ENCODE data around the gene JAZF1. TPM values are rescaled to one million over a fixed set of nuclear protein-coding genes. Genes with fewer than 3 reads are reported as not detected.
A peak's percentile ranks its signal among the peaks of the same experiment; 100 is the strongest.

JAZF1 gene
- total RNA-seq, 1 experiment from 2014 or later, result 3.4 TPM

- no peak overlapping the region for H3K27ac ChIP-seq (ENCODE audit: low read depth, low read length)
- DNase-seq (ENCODE audit: low read depth, low spot score), result no peak
- no peak overlapping the region for H3K9ac ChIP-seq (ENCODE audit: low read length)
- ChIA-PET RAD21 (ENCODE audit: low non-redundant PET in 1 of 2, low total read pairs in 2 of 2, uncharacterized antibody in 2 of 2, unreplicated experiment in 2 of 2) (no interaction called here), POLR2A (no interaction called here), CTCF (interaction anchor here (0.9 to 5.0 kb wide), 3 partner anchors 20 to 723 kb away, joined by 3 to 49 read pairs (median 4); partner anchors contain the start of gene HOXA13)
- ATAC-seq, result no peak
- no peaks in the 10 kb centered on the region for H3K79me2 ChIP-seq (ENCODE audit: insufficient read depth, low read length)
- H3K4me1 ChIP-seq (ENCODE audit: control insufficient read depth in 1 of 2, insufficient read depth in 2 of 2, low read length in 2 of 2), result peaks cover 6 to 40% of the 10 kb centered on the region in 2 experiments; a peak in 2 of 4 replicates
- intact Hi-C loops (cut with micrococcal nuclease), result loop anchor here (10.0 kb wide), 1 partner anchor 344 kb away; no protein-coding TSS in a partner anchor
- H2AFZ ChIP-seq (ENCODE audit: low read depth, low read length, poor library complexity, severe bottlenecking), result no peak overlapping the region
- no peak overlapping the region for H3K4me2 ChIP-seq (ENCODE audit: low read length)
- no TSS peak for BruUV-seq (replicated peaks)
- H3K4me3 ChIP-seq (replicated peaks in 1 of 2; ENCODE audit: low read depth in 1 of 2, low read length in 2 of 2), result no peak overlapping the region
- H4K20me1 ChIP-seq (ENCODE audit: insufficient read depth), result no peaks in the 10 kb centered on the region
- H3K9me2 ChIP-seq (ENCODE audit: insufficient read depth), result no peaks in the 10 kb centered on the region
- no peaks in the 10 kb centered on the region for H3K36me3 ChIP-seq (ENCODE audit: control insufficient read depth in 1 of 2, insufficient read depth in 2 of 2, low read length in 2 of 2)
- no peaks in the 10 kb centered on the region for H3K9me3 ChIP-seq (ENCODE audit: control insufficient read depth in 1 of 2, insufficient read depth in 1 of 2, low read depth in 1 of 2, low read length in 2 of 2)
- no peaks in the 10 kb centered on the region for H3K27me3 ChIP-seq (ENCODE audit: insufficient read depth, low read length)
- TF ChIP-seq JUND (IDR thresholded peaks at IDR 0.05) (no peak), YY1 (IDR thresholded peaks at IDR 0.05; ENCODE audit: extremely low read depth, insufficient replicate concordance, low read depth, low read length) (no peak), ATF3 (IDR thresholded peaks at IDR 0.05) (no peak), ZFX (IDR thresholded peaks at IDR 0.05) (no peak), FOSL1 (IDR thresholded peaks at IDR 0.05; ENCODE audit: low read depth) (no peak), CEBPB (IDR thresholded peaks at IDR 0.05; ENCODE audit: low read depth) (no peak), CBX3 (IDR thresholded peaks at IDR 0.05; ENCODE audit: low read depth) (no peak)
These were observed 262.1 kb downstream of the JAZF1 start for GRCh38 chr7:27918503-27918902.

- H3K4me2 ChIP-seq (ENCODE audit: low read length), result peak overlapping the region; percentile 26; the same call in 1 of the 2 replicates
- TF ChIP-seq POLR2A (IDR thresholded peaks at IDR 0.05; ENCODE audit: borderline replicate concordance, extremely low read depth, insufficient read depth, insufficient read length) (no peak), CBX3 (IDR thresholded peaks at IDR 0.05; ENCODE audit: low read depth) (no peak), ZBTB33 (IDR thresholded peaks at IDR 0.05; ENCODE audit: extremely low read depth, insufficient replicate concordance, low read length) (no peak), ELF1 (IDR thresholded peaks at IDR 0.05; ENCODE audit: borderline replicate concordance, low read depth) (no peak), JUND (IDR thresholded peaks at IDR 0.05) (no peak), ZNF274 (IDR thresholded peaks at IDR 0.05; ENCODE audit: low read depth, low read length) (no peak), TCF7L2 (IDR thresholded peaks at IDR 0.05; ENCODE audit: borderline replicate concordance, extremely low read depth, insufficient read depth, insufficient read length) (no peak), CEBPB (IDR thresholded peaks at IDR 0.05; ENCODE audit: low read depth) (no peak)
- no peaks in the 10 kb centered on the region for H3K9me3 ChIP-seq (ENCODE audit: control insufficient read depth in 1 of 2, insufficient read depth in 1 of 2, low read depth in 1 of 2, low read length in 2 of 2)
- DNase-seq (ENCODE audit: low read depth, low spot score) (no peak), ATAC-seq (no peak)
- H3K4me1 ChIP-seq (ENCODE audit: control insufficient read depth in 1 of 2, insufficient read depth in 2 of 2, low read length in 2 of 2), result peaks cover 6 to 40% of the 10 kb centered on the region in 2 experiments; a peak in 2 of 4 replicates
- no peak overlapping the region for H2AFZ ChIP-seq (ENCODE audit: low read depth, low read length, poor library complexity, severe bottlenecking)
- intact Hi-C loops (cut with micrococcal nuclease), result loop anchor here (10.0 kb wide), 1 partner anchor 343 kb away; no protein-coding TSS in a partner anchor
- H3K9ac ChIP-seq (ENCODE audit: low read length), result no peak overlapping the region
- CTCF ChIA-PET, result interaction anchor here (0.9 to 5.0 kb wide), 3 partner anchors 20 to 722 kb away, joined by 3 to 49 read pairs (median 4); partner anchors contain the start of gene HOXA13
- no peaks in the 10 kb centered on the region for H3K27me3 ChIP-seq (ENCODE audit: insufficient read depth, low read length)
- BruUV-seq (replicated peaks), result no TSS peak
- H3K9me2 ChIP-seq (ENCODE audit: insufficient read depth), result no peaks in the 10 kb centered on the region
- no peaks in the 10 kb centered on the region for H4K20me1 ChIP-seq (ENCODE audit: insufficient read depth)
- H3K79me2 ChIP-seq (ENCODE audit: insufficient read depth, low read length), result no peaks in the 10 kb centered on the region
- POLR2A ChIA-PET, result no interaction called here
- H3K4me3 ChIP-seq (replicated peaks in 1 of 2; ENCODE audit: low read depth in 1 of 2, low read length in 2 of 2), result no peak overlapping the region
- RAD21 ChIA-PET (ENCODE audit: low non-redundant PET in 1 of 2, low total read pairs in 2 of 2, uncharacterized antibody in 2 of 2, unreplicated experiment in 2 of 2), result no interaction called here
- H3K27ac ChIP-seq (ENCODE audit: low read depth, low read length), result no peak overlapping the region
- no peaks in the 10 kb centered on the region for H3K36me3 ChIP-seq (ENCODE audit: control insufficient read depth in 1 of 2, insufficient read depth in 2 of 2, low read length in 2 of 2)
These were observed 262.8 kb downstream of the JAZF1 start for GRCh38 chr7:27917774-27918314.
